HG02981 (cell line): Measurements from ENCODE around the gene DZIP1.

Experiments used
- ATAC-seq: cut with Tn5 transposase; IDR thresholded peaks from one replicate; pipeline ENCODE4 v1.9.1; 2021; ENCODE audit warnings: mild to moderate bottlenecking, moderate library complexity; ENCODE audit not compliant: unreplicated experiment

Gene DZIP1

GRCh38 chr13:95643571-95643935 lies 953 bp downstream of the DZIP1 start:
- no peak for ATAC-seq

- no peak for ATAC-seq
Measured at GRCh38 chr13:95642999-95643398, 1.5 kb downstream of the DZIP1 start.

GRCh38 chr13:95642028-95642621 lies 2.4 kb downstream of the DZIP1 start:
- ATAC-seq = no peak

- no peak for ATAC-seq
Measured at GRCh38 chr13:95641291-95642027, 3.0 kb downstream of the DZIP1 start.

- ATAC-seq = no peak
Measured at GRCh38 chr13:95636853-95637252, 7.7 kb downstream of the DZIP1 start.

- no peak for ATAC-seq
Measured at GRCh38 chr13:95630593-95630992, 13.9 kb downstream of the DZIP1 start.

- no peak for ATAC-seq
Measured at GRCh38 chr13:95629071-95629470, 15.4 kb downstream of the DZIP1 start.

GRCh38 chr13:95628488-95628887 lies 16.0 kb downstream of the DZIP1 start:
- ATAC-seq = no peak

- no peak for ATAC-seq
Measured at GRCh38 chr13:95627590-95627989, 16.9 kb downstream of the DZIP1 start.

- ATAC-seq = no peak
Measured at GRCh38 chr13:95626768-95627167, 17.7 kb downstream of the DZIP1 start.

GRCh38 chr13:95624020-95624419 lies 20.5 kb downstream of the DZIP1 start:
- no peak for ATAC-seq

GRCh38 chr13:95623141-95623540 lies 21.4 kb downstream of the DZIP1 start:
- no peak for ATAC-seq

GRCh38 chr13:95620825-95621498 lies 23.5 kb downstream of the DZIP1 start:
- ATAC-seq = no peak

GRCh38 chr13:95620030-95620824 lies 24.3 kb downstream of the DZIP1 start:
- no peak for ATAC-seq

GRCh38 chr13:95615539-95615938 lies 29.0 kb downstream of the DZIP1 start:
- no peak for ATAC-seq

- ATAC-seq = no peak
Measured at GRCh38 chr13:95614641-95615245, 29.8 kb downstream of the DZIP1 start.

GRCh38 chr13:95608640-95609323 lies 35.7 kb downstream of the DZIP1 start:
- ATAC-seq = no peak

- no peak for ATAC-seq
Measured at GRCh38 chr13:95607366-95607765, 37.1 kb downstream of the DZIP1 start.

GRCh38 chr13:95605448-95606125 lies 38.9 kb downstream of the DZIP1 start:
- ATAC-seq = no peak

GRCh38 chr13:95604556-95604915 lies 40.0 kb downstream of the DZIP1 start:
- no peak for ATAC-seq
